Measurements from ENCODE around the gene SELENOM.
"Not testable (repeated sequence)": the region's sequence is repeated elsewhere in the genome, so short reads cannot be mapped to it uniquely, and the experiment has no call there.

The SELENOM gene

GRCh38 chr22:31089160-31090100 lies 17.9 kb downstream of the SELENOM start:
- DNase-seq = peak; percentile 61

GRCh38 chr22:31088233-31088986 lies 19.0 kb downstream of the SELENOM start:
- DNase-seq = no peak

- DNase-seq = no peak
Observed at GRCh38 chr22:31087744-31088215, 19.6 kb downstream of the SELENOM start.

GRCh38 chr22:31086703-31087330 lies 20.6 kb downstream of the SELENOM start:
- no peak for DNase-seq

- no peak for DNase-seq
Observed at GRCh38 chr22:31085928-31086327, 21.4 kb downstream of the SELENOM start.

- DNase-seq = no peak
Observed at GRCh38 chr22:31085493-31085824, 21.9 kb downstream of the SELENOM start.

GRCh38 chr22:31084811-31085492 lies 22.4 kb downstream of the SELENOM start:
- peak; percentile 88 for DNase-seq

GRCh38 chr22:31083923-31084810 lies 23.2 kb downstream of the SELENOM start:
- peak; percentile 20 for DNase-seq

- DNase-seq = no peak
Observed at GRCh38 chr22:31083377-31083768, 24.0 kb downstream of the SELENOM start.

- DNase-seq = peak; percentile 68
Observed at GRCh38 chr22:31082606-31083376, 24.6 kb downstream of the SELENOM start.

GRCh38 chr22:31081963-31082605 lies 25.3 kb downstream of the SELENOM start:
- no peak for DNase-seq

- peak; percentile 95 for DNase-seq
Observed at GRCh38 chr22:31080848-31081649, 26.3 kb downstream of the SELENOM start, which contains the start of gene SMTN. Gene SMTN, plus strand, starts transcription at chr22:31081318. Its CDS starts 1,941 bp downstream, at chr22:31083259.

- DNase-seq = no peak
Observed at GRCh38 chr22:31080164-31080847, 27.1 kb downstream of the SELENOM start.

GRCh38 chr22:31079095-31079642 lies 28.2 kb downstream of the SELENOM start:
- no peak for DNase-seq

- DNase-seq = not testable (repeated sequence)
Observed at GRCh38 chr22:31078389-31078788, 29.0 kb downstream of the SELENOM start.

- no peak for DNase-seq
Observed at GRCh38 chr22:31077681-31078080, 29.7 kb downstream of the SELENOM start.

GRCh38 chr22:31075961-31076360 lies 31.4 kb downstream of the SELENOM start:
- no peak for DNase-seq

GRCh38 chr22:31073545-31074145 lies 33.7 kb downstream of the SELENOM start:
- DNase-seq = not testable (repeated sequence)

Data from CD4-positive, alpha-beta T cell treated with Interleukin-17A for 4 hours (primary cell).